GM12878 (cell line): ENCODE measurements around the gene BAHD1.

Source experiments
- EZH2 ChIP-seq: IDR thresholded peaks from 2 replicates; pipeline ENCODE4 v1.6.1; 2012; ENCODE audit warnings: low read depth, mild to moderate bottlenecking, control low read depth, inconsistent platforms, low read length, borderline replicate concordance; ENCODE audit not compliant: control insufficient read depth
- POLR2A ChIP-seq: IDR thresholded peaks from 2 replicates; pipeline ENCODE4 v1.6.1; 2011; ENCODE audit warnings: low read depth, mild to moderate bottlenecking, low read length
- RAD21 ChIP-seq: IDR thresholded peaks from 2 replicates; pipeline ENCODE4 v1.6.1; 2011; ENCODE audit warnings: mild to moderate bottlenecking, low read depth, low read length, moderate library complexity; ENCODE audit not compliant: insufficient read depth
- TF ChIP-seq, protein P1 (sequence below): fragments of 450-650 bp; IDR thresholded peaks from 2 replicates; pipeline ENCODE4 v1.6.1; 2017; ENCODE audit warnings: borderline replicate concordance
- TF ChIP-seq, protein P2 (sequence below), 3 experiments: IDR thresholded peaks in 2 of 3; conservative IDR thresholded peaks in 1 of 3; 2 replicates each; pipeline ENCODE4 v1.5.1; 2011; ENCODE audit warnings: low read depth in 3 of 3, low read length in 3 of 3, mild to moderate bottlenecking in 3 of 3, control low read depth in 2 of 3, moderate library complexity in 2 of 3, inconsistent platforms in 1 of 3, mixed read lengths in 1 of 3; ENCODE audit not compliant: control insufficient read depth in 2 of 3, insufficient read depth in 1 of 3; ENCODE audit errors: extremely low read depth in 1 of 3

- TF ChIP-seq EZH2: no peak
- no peak for TF ChIP-seq POLR2A
- TF ChIP-seq RAD21: no peak
- TF ChIP-seq, protein P1, sequence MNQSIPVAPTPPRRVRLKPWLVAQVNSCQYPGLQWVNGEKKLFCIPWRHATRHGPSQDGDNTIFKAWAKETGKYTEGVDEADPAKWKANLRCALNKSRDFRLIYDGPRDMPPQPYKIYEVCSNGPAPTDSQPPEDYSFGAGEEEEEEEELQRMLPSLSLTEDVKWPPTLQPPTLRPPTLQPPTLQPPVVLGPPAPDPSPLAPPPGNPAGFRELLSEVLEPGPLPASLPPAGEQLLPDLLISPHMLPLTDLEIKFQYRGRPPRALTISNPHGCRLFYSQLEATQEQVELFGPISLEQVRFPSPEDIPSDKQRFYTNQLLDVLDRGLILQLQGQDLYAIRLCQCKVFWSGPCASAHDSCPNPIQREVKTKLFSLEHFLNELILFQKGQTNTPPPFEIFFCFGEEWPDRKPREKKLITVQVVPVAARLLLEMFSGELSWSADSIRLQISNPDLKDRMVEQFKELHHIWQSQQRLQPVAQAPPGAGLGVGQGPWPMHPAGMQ: no peak
- TF ChIP-seq, protein P2, sequence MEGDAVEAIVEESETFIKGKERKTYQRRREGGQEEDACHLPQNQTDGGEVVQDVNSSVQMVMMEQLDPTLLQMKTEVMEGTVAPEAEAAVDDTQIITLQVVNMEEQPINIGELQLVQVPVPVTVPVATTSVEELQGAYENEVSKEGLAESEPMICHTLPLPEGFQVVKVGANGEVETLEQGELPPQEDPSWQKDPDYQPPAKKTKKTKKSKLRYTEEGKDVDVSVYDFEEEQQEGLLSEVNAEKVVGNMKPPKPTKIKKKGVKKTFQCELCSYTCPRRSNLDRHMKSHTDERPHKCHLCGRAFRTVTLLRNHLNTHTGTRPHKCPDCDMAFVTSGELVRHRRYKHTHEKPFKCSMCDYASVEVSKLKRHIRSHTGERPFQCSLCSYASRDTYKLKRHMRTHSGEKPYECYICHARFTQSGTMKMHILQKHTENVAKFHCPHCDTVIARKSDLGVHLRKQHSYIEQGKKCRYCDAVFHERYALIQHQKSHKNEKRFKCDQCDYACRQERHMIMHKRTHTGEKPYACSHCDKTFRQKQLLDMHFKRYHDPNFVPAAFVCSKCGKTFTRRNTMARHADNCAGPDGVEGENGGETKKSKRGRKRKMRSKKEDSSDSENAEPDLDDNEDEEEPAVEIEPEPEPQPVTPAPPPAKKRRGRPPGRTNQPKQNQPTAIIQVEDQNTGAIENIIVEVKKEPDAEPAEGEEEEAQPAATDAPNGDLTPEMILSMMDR (IDR thresholded peaks at IDR 0.05 in 2 of 3, conservative IDR thresholded peaks at IDR 0.05 in 1 of 3; ENCODE audit: control insufficient read depth in 2 of 3, extremely low read depth in 1 of 3, insufficient read depth in 1 of 3, low read depth in 3 of 3, low read length in 3 of 3): no peak
Observed at GRCh38 chr15:40466426-40467260, 25.9 kb downstream of the BAHD1 start.
